22Rv1 (cell line): Measurements from ENCODE around the gene TAPBPL.

Source experiments
- ZFX ChIP-seq: fragments of 450-650 bp; IDR thresholded peaks from 2 replicates; pipeline ENCODE4 v1.6.1; 2017; ENCODE audit warnings: antibody characterized with exemption, borderline replicate concordance
- TF ChIP-seq, protein P1 (sequence below): fragments of 450-650 bp; IDR thresholded peaks from 2 replicates; pipeline ENCODE4 v1.5.1; 2017; ENCODE audit warnings: mild to moderate bottlenecking

DNA sequence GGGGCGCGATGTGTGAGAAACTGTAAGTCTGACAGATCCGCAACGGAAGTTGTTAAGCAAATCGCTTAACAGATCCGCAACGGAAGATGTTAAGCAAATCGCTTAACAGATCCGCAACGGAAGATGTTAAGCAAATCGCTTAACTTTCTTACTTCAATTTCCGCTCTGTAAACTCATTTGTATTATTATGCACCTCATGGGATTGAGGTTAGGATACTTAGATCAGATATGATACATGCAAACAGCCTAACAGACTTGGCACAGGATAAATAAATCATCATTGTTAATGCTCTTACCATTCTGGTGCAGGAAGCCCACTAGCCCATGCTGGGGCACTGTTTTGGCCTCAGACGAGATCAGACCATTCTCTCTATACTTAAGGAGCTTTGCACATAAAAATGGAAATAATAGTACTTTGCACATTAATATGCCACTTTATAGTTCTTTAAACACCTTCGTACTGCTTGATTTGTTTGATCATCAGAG, 42.5 kb downstream of the TAPBPL start:
- TF ChIP-seq, protein P1, sequence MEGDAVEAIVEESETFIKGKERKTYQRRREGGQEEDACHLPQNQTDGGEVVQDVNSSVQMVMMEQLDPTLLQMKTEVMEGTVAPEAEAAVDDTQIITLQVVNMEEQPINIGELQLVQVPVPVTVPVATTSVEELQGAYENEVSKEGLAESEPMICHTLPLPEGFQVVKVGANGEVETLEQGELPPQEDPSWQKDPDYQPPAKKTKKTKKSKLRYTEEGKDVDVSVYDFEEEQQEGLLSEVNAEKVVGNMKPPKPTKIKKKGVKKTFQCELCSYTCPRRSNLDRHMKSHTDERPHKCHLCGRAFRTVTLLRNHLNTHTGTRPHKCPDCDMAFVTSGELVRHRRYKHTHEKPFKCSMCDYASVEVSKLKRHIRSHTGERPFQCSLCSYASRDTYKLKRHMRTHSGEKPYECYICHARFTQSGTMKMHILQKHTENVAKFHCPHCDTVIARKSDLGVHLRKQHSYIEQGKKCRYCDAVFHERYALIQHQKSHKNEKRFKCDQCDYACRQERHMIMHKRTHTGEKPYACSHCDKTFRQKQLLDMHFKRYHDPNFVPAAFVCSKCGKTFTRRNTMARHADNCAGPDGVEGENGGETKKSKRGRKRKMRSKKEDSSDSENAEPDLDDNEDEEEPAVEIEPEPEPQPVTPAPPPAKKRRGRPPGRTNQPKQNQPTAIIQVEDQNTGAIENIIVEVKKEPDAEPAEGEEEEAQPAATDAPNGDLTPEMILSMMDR = peak; percentile 12; the same call in 1 of the 2 replicates
- no peak for TF ChIP-seq ZFX
